GM23338 (cell line): ENCODE results near the gene DRG2.

Experiments
- CREB1 ChIP-seq: fragments of 250-450 bp; sonication (Bioruptor Pico); IDR thresholded peaks from 2 replicates; pipeline ENCODE4 v1.5.0; 2020; ENCODE audit warnings: low read depth, mild to moderate bottlenecking, moderate library complexity
- CTCF ChIP-seq, 2 experiments: fragments of 200-600 bp in 1 of 2; sonication (generic) in 1 of 2; conservative IDR thresholded peaks; 2 replicates each; pipeline versions ENCODE4 v1.5.1 to v1.6.1; 2016 to 2017; ENCODE audit warnings: antibody characterized with exemption in 2 of 2, low read depth in 2 of 2, mild to moderate bottlenecking in 2 of 2, moderate library complexity in 1 of 2
- ETS1 ChIP-seq: IDR thresholded peaks from 2 replicates; pipeline ENCODE4 v1.6.1; 2016; ENCODE audit warnings: antibody characterized with exemption
- EZH2 ChIP-seq: fragments of 200-600 bp; sonication (generic); IDR thresholded peaks from one replicate; pipeline ENCODE4 v1.8.0; 2017; ENCODE audit warnings: antibody characterized with exemption, mild to moderate bottlenecking, low read depth; ENCODE audit not compliant: unreplicated experiment
- EZH2phosphoT487 ChIP-seq: fragments of 200-600 bp; sonication (generic); IDR thresholded peaks from one replicate; pipeline ENCODE4 v1.8.1; 2018; ENCODE audit warnings: antibody characterized with exemption; ENCODE audit not compliant: unreplicated experiment
- JUNB ChIP-seq: IDR thresholded peaks from one replicate; pipeline ENCODE4 v1.6.1; 2016; ENCODE audit warnings: antibody characterized with exemption; ENCODE audit not compliant: unreplicated experiment
- NANOG ChIP-seq: IDR thresholded peaks from 2 replicates; pipeline ENCODE4 v1.6.1; 2016; ENCODE audit warnings: antibody characterized with exemption, borderline replicate concordance
- POLR2AphosphoS5 ChIP-seq: IDR thresholded peaks from 2 replicates; pipeline ENCODE4 v1.6.1; 2016; ENCODE audit warnings: antibody characterized with exemption, low read depth
- REST ChIP-seq: IDR thresholded peaks from one replicate; pipeline ENCODE4 v1.6.1; 2018; ENCODE audit warnings: antibody characterized with exemption; ENCODE audit not compliant: unreplicated experiment
- STAT1 ChIP-seq: IDR thresholded peaks from one replicate; pipeline ENCODE4 v1.6.1; 2016; ENCODE audit warnings: antibody characterized with exemption; ENCODE audit not compliant: unreplicated experiment
- ZNF331 ChIP-seq: fragments of 250-450 bp; sonication (Bioruptor Pico); IDR thresholded peaks from 2 replicates; pipeline ENCODE4 v1.5.0; 2020; ENCODE audit warnings: low read depth, mild to moderate bottlenecking, moderate library complexity
- ZNF462 ChIP-seq: fragments of 250-450 bp; sonication (Bioruptor Pico); IDR thresholded peaks from 2 replicates; pipeline ENCODE4 v1.5.0; 2020; ENCODE audit warnings: mild to moderate bottlenecking, moderate library complexity

GRCh38 chr17:18093616-18094408 is 6.1 kb downstream of the DRG2 start:
- no peak for TF ChIP-seq REST
- TF ChIP-seq CTCF (conservative IDR thresholded peaks at IDR 0.05; ENCODE audit: low read depth in 2 of 2) = peak; percentile 66 to 72
- TF ChIP-seq EZH2phosphoT487 = no peak
- no peak for TF ChIP-seq POLR2AphosphoS5
- no peak for TF ChIP-seq EZH2
- TF ChIP-seq STAT1 = no peak
- no peak for TF ChIP-seq JUNB
- no peak for TF ChIP-seq ZNF462 (CRISPR knock-in tag)
- TF ChIP-seq ETS1 = no peak
- TF ChIP-seq CREB1 (CRISPR knock-in tag) = no peak
- TF ChIP-seq ZNF331 (CRISPR knock-in tag) = no peak
- no peak for TF ChIP-seq NANOG
